Activated CD8-positive, alpha-beta T cell treated with anti-CD3 and anti-CD28 coated beads, Interleukin-2, amount 10 ng/mL, durations not matched to agents 7 days and 5 days (primary cell): Measurements from ENCODE around the gene NKAIN1. TPM values are rescaled to one million over a fixed set of nuclear protein-coding genes. Genes with fewer than 3 reads are reported as not detected.
"Not testable (repeated sequence)": the region's sequence is repeated elsewhere in the genome, so short reads cannot be mapped to it uniquely, and the experiment has no call there.

Source experiments
- ATAC-seq: fragments of 150-1000 bp; cut with Tn5 transposase; one replicate; pipeline ENCODE4 v1.10.0; 2021; ENCODE audit warnings: moderate library complexity
- CTCF ChIA-PET: fragments of 350-600 bp; sonication (Branson Sonifier 250); formaldehyde crosslinking; loops from one replicate; lab custom pipeline; 2021; ENCODE audit warnings: antibody characterized with exemption; lab: Charles Lee
- POLR2A ChIA-PET: fragments of 350-600 bp; sonication (Branson Sonifier 250); formaldehyde crosslinking; loops from one replicate; lab custom pipeline; 2021; ENCODE audit warnings: antibody characterized with exemption; lab: Charles Lee
- DNase-seq: peaks from one replicate; pipeline ENCODE4 v3.0.0-alpha.2; 2020
- H3K27ac Mint-ChIP-seq: one replicate; pipeline ENCODE4 v1.8.0; 2021; ENCODE audit warnings: mild to moderate bottlenecking, mixed read lengths
- H3K27me3 Mint-ChIP-seq: one replicate; pipeline ENCODE4 v1.8.0; 2021; ENCODE audit warnings: low read depth, mixed read lengths
- H3K36me3 Mint-ChIP-seq: one replicate; pipeline ENCODE4 v1.8.0; 2021; ENCODE audit warnings: low read depth, mixed read lengths
- H3K4me1 Mint-ChIP-seq: one replicate; pipeline ENCODE4 v1.8.0; 2021; ENCODE audit warnings: low read depth, mixed read lengths
- H3K4me3 Mint-ChIP-seq: one replicate; pipeline ENCODE4 v1.8.0; 2021; ENCODE audit warnings: mild to moderate bottlenecking, mixed read lengths
- H3K9me3 Mint-ChIP-seq: one replicate; pipeline ENCODE4 v1.8.0; 2022; ENCODE audit warnings: mixed read lengths; ENCODE audit not compliant: insufficient read depth
- total RNA-seq, 2 experiments: library from RNA; stranded (reverse); gene quantifications; one replicate each; pipeline ENCODE4 v1.2.3, GENCODE V29; 2021

NKAIN1 gene
- total RNA-seq, 2 experiments from 2014 or later = 0.63 to 2.0 TPM

- ChIA-PET CTCF (interaction anchor here (1.6 to 2.3 kb wide), 3 partner anchors 11 to 30 kb away, joined by 3 to 12 read pairs (median 6); no protein-coding TSS in a partner anchor), POLR2A (no interaction called here)
- peaks cover 9% of the 10 kb centered on the region for H3K4me1 Mint-ChIP-seq
These were observed 88.3 kb downstream of the NKAIN1 start for GRCh38 chr1:31151402-31151801.

GRCh38 chr1:31148409-31148808 is 91.3 kb downstream of the NKAIN1 start:
- Mint-ChIP-seq H3K27me3 (peaks cover 8% of the 10 kb centered on the region), H3K36me3 (no peaks in the 10 kb centered on the region), H3K4me3 (no peak overlapping the region), H3K9me3 (no peaks in the 10 kb centered on the region), H3K27ac (no peak overlapping the region), H3K4me1 (no peaks in the 10 kb centered on the region)
- ChIA-PET CTCF (no interaction called here), POLR2A (no interaction called here)
- ATAC-seq (no peak), DNase-seq (no peak)

More at GRCh38 chr1:31151402-31151801, 88.3 kb downstream of the NKAIN1 start:
- H3K36me3 Mint-ChIP-seq = peaks cover 3% of the 10 kb centered on the region
- ATAC-seq (no peak), DNase-seq (no peak)
- no peaks in the 10 kb centered on the region for H3K9me3 Mint-ChIP-seq
- no peak overlapping the region for H3K27ac Mint-ChIP-seq
- H3K4me3 Mint-ChIP-seq = no peak overlapping the region
- H3K27me3 Mint-ChIP-seq = peaks cover 8% of the 10 kb centered on the region

DNA sequence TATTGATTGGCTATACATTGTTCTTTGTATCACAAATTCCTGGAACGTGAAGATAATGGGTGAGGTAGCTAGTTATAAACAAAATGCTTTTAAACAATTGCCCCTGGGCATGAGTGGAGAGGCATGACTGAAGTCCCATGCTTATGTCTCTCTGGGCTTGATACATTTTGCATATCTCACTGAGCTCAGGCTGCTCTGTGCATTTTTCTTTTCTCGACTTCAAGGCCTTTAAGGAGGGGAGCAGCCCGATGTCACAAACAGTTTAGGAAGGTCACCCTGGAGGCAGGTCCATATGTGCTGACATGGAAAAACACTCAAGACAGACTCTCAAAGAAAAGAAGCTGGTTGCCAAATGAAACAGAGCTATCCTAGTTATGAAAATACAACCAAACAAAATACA is 94.0 kb downstream of the NKAIN1 start:
- ChIA-PET CTCF (interaction anchor here (1.6 kb wide), 1 partner anchor 17 kb away, joined by 4 read pairs; no protein-coding TSS in a partner anchor), POLR2A (no interaction called here)
- no peaks in the 10 kb centered on the region for H3K9me3 Mint-ChIP-seq
- H3K27me3 Mint-ChIP-seq = peaks cover 2% of the 10 kb centered on the region
- H3K4me1 Mint-ChIP-seq = no peaks in the 10 kb centered on the region
- no peak for ATAC-seq
- no peak overlapping the region for H3K4me3 Mint-ChIP-seq
- DNase-seq = no peak
- H3K27ac Mint-ChIP-seq = no peak overlapping the region
- no peaks in the 10 kb centered on the region for H3K36me3 Mint-ChIP-seq

DNA sequence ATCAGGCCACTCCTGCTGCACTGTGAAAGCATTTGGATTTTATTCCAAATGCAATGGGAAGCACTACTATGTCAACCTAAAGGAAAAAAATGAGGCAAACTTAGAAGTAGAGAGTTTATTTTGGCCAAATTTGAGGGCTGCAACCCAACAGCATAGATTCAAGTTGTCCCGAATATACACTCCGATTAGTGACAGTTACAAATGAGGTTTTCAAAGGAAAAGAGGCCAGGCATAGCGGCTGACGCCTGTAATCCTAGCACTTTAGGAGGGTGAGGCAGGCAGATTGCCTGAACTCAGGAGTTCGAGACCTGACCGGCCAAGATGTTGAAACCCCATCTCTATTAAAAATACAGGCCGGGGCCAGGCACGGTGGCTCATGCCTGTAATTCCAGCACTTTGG is 95.2 kb downstream of the NKAIN1 start:
- no peaks in the 10 kb centered on the region for H3K36me3 Mint-ChIP-seq
- H3K27ac Mint-ChIP-seq = no peak overlapping the region
- H3K9me3 Mint-ChIP-seq = no peaks in the 10 kb centered on the region
- ChIA-PET POLR2A (no interaction called here), CTCF (no interaction called here)
- DNase-seq (no peak), ATAC-seq (no peak)
- peaks cover 2% of the 10 kb centered on the region for H3K27me3 Mint-ChIP-seq
- no peaks in the 10 kb centered on the region for H3K4me1 Mint-ChIP-seq
- no peak overlapping the region for H3K4me3 Mint-ChIP-seq

- DNase-seq (no peak), ATAC-seq (no peak)
- Mint-ChIP-seq H3K27me3 (peaks cover 2% of the 10 kb centered on the region), H3K27ac (no peak overlapping the region), H3K4me1 (no peaks in the 10 kb centered on the region), H3K4me3 (no peak overlapping the region), H3K9me3 (no peaks in the 10 kb centered on the region), H3K36me3 (no peaks in the 10 kb centered on the region)
- POLR2A ChIA-PET = no interaction called here
- CTCF ChIA-PET = interaction anchor here (1.4 kb wide), 1 partner anchor 19 kb away, joined by 3 read pairs; no protein-coding TSS in a partner anchor
These were observed 96.2 kb downstream of the NKAIN1 start for GRCh38 chr1:31143455-31143854.

DNA sequence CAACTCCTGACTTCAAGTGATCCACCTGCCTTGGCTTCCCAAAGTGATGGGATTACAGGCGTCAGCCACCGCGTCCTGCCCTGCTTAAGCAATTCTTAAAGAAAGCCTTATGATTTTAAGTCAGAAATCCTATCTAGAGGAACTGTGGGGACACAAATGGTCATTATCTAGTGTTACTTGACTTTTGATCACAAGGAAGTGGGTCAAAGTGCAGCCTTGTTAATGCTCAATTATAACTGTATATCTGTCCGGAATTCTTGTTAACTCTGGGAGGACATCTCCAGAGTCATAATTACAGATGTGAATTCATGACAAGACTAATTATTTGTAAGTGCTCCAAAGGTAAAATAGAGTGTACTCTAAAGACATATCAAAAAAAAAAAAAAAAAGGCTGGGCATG is 97.3 kb downstream of the NKAIN1 start:
- POLR2A ChIA-PET = no interaction called here
- Mint-ChIP-seq H3K4me3 (no peak overlapping the region), H3K27ac (no peak overlapping the region), H3K27me3 (peaks cover 2% of the 10 kb centered on the region), H3K9me3 (no peaks in the 10 kb centered on the region), H3K4me1 (no peaks in the 10 kb centered on the region), H3K36me3 (no peaks in the 10 kb centered on the region)
- CTCF ChIA-PET = interaction anchor here (1.4 kb wide), 1 partner anchor 20 kb away, joined by 3 read pairs; no protein-coding TSS in a partner anchor
- no peak for ATAC-seq
- DNase-seq = no peak

- no peak for ATAC-seq
- no peaks in the 10 kb centered on the region for H3K27me3 Mint-ChIP-seq
- DNase-seq = no peak
- no peaks in the 10 kb centered on the region for H3K4me1 Mint-ChIP-seq
- no peaks in the 10 kb centered on the region for H3K9me3 Mint-ChIP-seq
- H3K36me3 Mint-ChIP-seq = no peaks in the 10 kb centered on the region
- CTCF ChIA-PET = no interaction called here
- POLR2A ChIA-PET = no interaction called here
- no peak overlapping the region for H3K27ac Mint-ChIP-seq
- H3K4me3 Mint-ChIP-seq = no peak overlapping the region
These were observed 99.4 kb downstream of the NKAIN1 start for GRCh38 chr1:31140299-31140698.

- DNase-seq, H3K27me3 Mint-ChIP-seq, H3K9me3 Mint-ChIP-seq, POLR2A ChIA-PET, H3K36me3 Mint-ChIP-seq, H3K27ac Mint-ChIP-seq, H3K4me1 Mint-ChIP-seq, ATAC-seq, CTCF ChIA-PET, H3K4me3 Mint-ChIP-seq: not testable (repeated sequence)
These were observed 100.7 kb downstream of the NKAIN1 start for GRCh38 chr1:31138797-31139521.

DNA sequence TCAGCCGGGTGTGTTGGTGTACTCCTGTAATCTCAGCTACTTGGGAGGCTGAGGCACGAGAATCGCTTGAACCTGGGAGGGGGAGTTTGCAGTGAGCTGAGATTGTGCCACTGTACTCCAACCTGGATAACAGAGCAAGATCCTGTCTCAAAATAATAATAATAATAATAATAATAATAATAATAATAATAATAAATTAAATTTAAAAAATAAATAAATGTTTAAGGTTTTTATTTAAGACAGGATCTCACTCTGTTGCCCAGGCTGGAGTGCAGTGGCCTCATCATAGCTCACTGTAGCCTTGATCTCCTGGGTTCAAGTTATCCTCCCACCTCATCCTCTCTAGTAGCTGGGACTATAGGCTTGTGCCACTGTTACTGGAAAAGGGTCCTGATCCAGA is 101.8 kb downstream of the NKAIN1 start:
- ATAC-seq, H3K27ac Mint-ChIP-seq, H3K36me3 Mint-ChIP-seq, POLR2A ChIA-PET, H3K4me3 Mint-ChIP-seq, H3K27me3 Mint-ChIP-seq, DNase-seq, H3K4me1 Mint-ChIP-seq, CTCF ChIA-PET, H3K9me3 Mint-ChIP-seq: not testable (repeated sequence)

GRCh38 chr1:31135973-31136600 is 103.6 kb downstream of the NKAIN1 start:
- Mint-ChIP-seq H3K9me3 (no peaks in the 10 kb centered on the region), H3K4me3 (no peak overlapping the region), H3K36me3 (no peaks in the 10 kb centered on the region), H3K27ac (no peak overlapping the region), H3K27me3 (no peaks in the 10 kb centered on the region), H3K4me1 (no peaks in the 10 kb centered on the region)
- DNase-seq (no peak), ATAC-seq (no peak)
- ChIA-PET CTCF (no interaction called here), POLR2A (no interaction called here)

DNA sequence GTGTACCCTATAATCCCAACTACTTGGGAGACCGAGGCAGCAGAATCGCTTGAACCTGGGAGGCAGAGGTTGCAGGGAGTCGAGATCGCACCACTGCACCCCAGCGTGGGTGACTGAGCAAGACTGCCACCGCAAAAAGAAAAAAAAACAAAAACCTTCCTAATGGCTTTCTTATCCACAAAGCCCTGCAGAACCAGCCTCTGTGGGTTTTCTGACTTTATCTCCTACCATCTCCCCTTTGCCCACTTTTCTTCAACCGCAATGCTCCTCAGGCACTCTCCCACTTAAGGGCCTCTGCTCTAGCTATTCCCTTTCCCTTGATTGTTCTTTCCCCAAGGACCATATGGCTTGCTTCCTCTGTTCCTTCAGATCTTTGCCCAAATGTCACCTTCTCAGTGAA is 106.3 kb downstream of the NKAIN1 start:
- Mint-ChIP-seq H3K4me1 (no peaks in the 10 kb centered on the region), H3K27me3 (no peaks in the 10 kb centered on the region), H3K4me3 (no peak overlapping the region), H3K36me3 (no peaks in the 10 kb centered on the region), H3K27ac (no peak overlapping the region), H3K9me3 (no peaks in the 10 kb centered on the region)
- DNase-seq (no peak), ATAC-seq (no peak)
- CTCF ChIA-PET = interaction anchor here (1.2 kb wide), 1 partner anchor 29 kb away, joined by 3 read pairs; no protein-coding TSS in a partner anchor
- POLR2A ChIA-PET = no interaction called here
